ENCODE measurements around the gene FOXJ1.

FOXJ1 gene

GRCh38 chr17:76160896-76161528 lies 20.0 kb upstream of the FOXJ1 start:
- DNase-seq (ENCODE audit: low spot score), result no peak

GRCh38 chr17:76159157-76159556 lies 18.1 kb upstream of the FOXJ1 start:
- no peak for DNase-seq (ENCODE audit: low spot score)

- DNase-seq (ENCODE audit: low spot score), result no peak
Observed at GRCh38 chr17:76157759-76158158, 16.7 kb upstream of the FOXJ1 start.

- DNase-seq (ENCODE audit: low spot score), result no peak
Observed at GRCh38 chr17:76156662-76156991, 15.6 kb upstream of the FOXJ1 start.

- no peak for DNase-seq (ENCODE audit: low spot score)
Observed at GRCh38 chr17:76155988-76156661, 15.1 kb upstream of the FOXJ1 start.

GRCh38 chr17:76154936-76155845 lies 14.1 kb upstream of the FOXJ1 start:
- no peak for DNase-seq (ENCODE audit: low spot score)

- DNase-seq (ENCODE audit: low spot score), result no peak
Observed at GRCh38 chr17:76154292-76154691, 13.2 kb upstream of the FOXJ1 start.

- DNase-seq (ENCODE audit: low spot score), result no peak
Observed at GRCh38 chr17:76153640-76154039, 12.6 kb upstream of the FOXJ1 start.

GRCh38 chr17:76153202-76153601 lies 12.2 kb upstream of the FOXJ1 start:
- no peak for DNase-seq (ENCODE audit: low spot score)

GRCh38 chr17:76152591-76152990 lies 11.5 kb upstream of the FOXJ1 start:
- DNase-seq (ENCODE audit: low spot score), result no peak

GRCh38 chr17:76151896-76152454 lies 10.9 kb upstream of the FOXJ1 start:
- no peak for DNase-seq (ENCODE audit: low spot score)

GRCh38 chr17:76150712-76151622 lies 9.9 kb upstream of the FOXJ1 start:
- DNase-seq (ENCODE audit: low spot score), result no peak

GRCh38 chr17:76149214-76149613 lies 8.2 kb upstream of the FOXJ1 start:
- no peak for DNase-seq (ENCODE audit: low spot score)

- no peak for DNase-seq (ENCODE audit: low spot score)
Observed at GRCh38 chr17:76148015-76148326, 6.9 kb upstream of the FOXJ1 start.

- DNase-seq (ENCODE audit: low spot score), result no peak
Observed at GRCh38 chr17:76147211-76148014, 6.4 kb upstream of the FOXJ1 start.

GRCh38 chr17:76146053-76146851 lies 5.2 kb upstream of the FOXJ1 start:
- no peak for DNase-seq (ENCODE audit: low spot score)

- DNase-seq (ENCODE audit: low spot score), result no peak
Observed at GRCh38 chr17:76145231-76146052, 4.4 kb upstream of the FOXJ1 start.

GRCh38 chr17:76142585-76143041 lies 1.6 kb upstream of the FOXJ1 start:
- no peak for DNase-seq (ENCODE audit: low spot score)

GRCh38 chr17:76142039-76142584 lies 1.1 kb upstream of the FOXJ1 start:
- DNase-seq (ENCODE audit: low spot score), result no peak
